HG02884 (cell line): Measurements from ENCODE around the gene MVK.
A peak's percentile ranks its signal among the peaks of the same experiment; 100 is the strongest.

Source experiments
- ATAC-seq: cut with Tn5 transposase; IDR thresholded peaks from one replicate; pipeline ENCODE4 v1.9.1; 2021; ENCODE audit warnings: mild to moderate bottlenecking, moderate library complexity; ENCODE audit not compliant: unreplicated experiment

Gene MVK

GRCh38 chr12:109563291-109564284 is 10.0 kb upstream of the MVK start:
- ATAC-seq: no peak

- ATAC-seq: no peak
Observed at GRCh38 chr12:109566424-109566823, 7.2 kb upstream of the MVK start.

GRCh38 chr12:109567296-109567695 is 6.3 kb upstream of the MVK start:
- no peak for ATAC-seq

- ATAC-seq: no peak
Observed at GRCh38 chr12:109567967-109568366, 5.6 kb upstream of the MVK start.

GRCh38 chr12:109568486-109568885 is 5.1 kb upstream of the MVK start:
- ATAC-seq: no peak

GRCh38 chr12:109571773-109572505 is 1.7 kb upstream of the MVK start:
- ATAC-seq: no peak

- ATAC-seq: no peak
Observed at GRCh38 chr12:109572506-109572845, 1.1 kb upstream of the MVK start.

GRCh38 chr12:109573914-109574244 is 285 bp downstream of the MVK start:
- peak; percentile 1 for ATAC-seq

- ATAC-seq: no peak
Observed at GRCh38 chr12:109575683-109576082, 2.1 kb downstream of the MVK start.

- ATAC-seq: no peak
Observed at GRCh38 chr12:109577311-109577710, 3.7 kb downstream of the MVK start.

- ATAC-seq: no peak
Observed at GRCh38 chr12:109578330-109578927, 4.8 kb downstream of the MVK start.

- no peak for ATAC-seq
Observed at GRCh38 chr12:109579639-109580038, 6.0 kb downstream of the MVK start.

- ATAC-seq: no peak
Observed at GRCh38 chr12:109580272-109580671, 6.7 kb downstream of the MVK start.

- ATAC-seq: no peak
Observed at GRCh38 chr12:109580684-109581333, 7.2 kb downstream of the MVK start.

- no peak for ATAC-seq
Observed at GRCh38 chr12:109581334-109581691, 7.7 kb downstream of the MVK start.

GRCh38 chr12:109581856-109582255 is 8.3 kb downstream of the MVK start:
- ATAC-seq: no peak

- no peak for ATAC-seq
Observed at GRCh38 chr12:109582636-109583035, 9.0 kb downstream of the MVK start.

GRCh38 chr12:109583733-109584132 is 10.1 kb downstream of the MVK start:
- ATAC-seq: no peak

- no peak for ATAC-seq
Observed at GRCh38 chr12:109586385-109587296, 13.0 kb downstream of the MVK start.

- no peak for ATAC-seq
Observed at GRCh38 chr12:109587921-109588320, 14.3 kb downstream of the MVK start.
